ENCODE measurements around the gene PCDHGB5.
"Not testable (repeated sequence)": the region's sequence is repeated elsewhere in the genome, so short reads cannot be mapped to it uniquely, and the experiment has no call there.

PCDHGB5 gene

GRCh38 chr5:141413540-141414069 is 15.9 kb downstream of the PCDHGB5 start:
- H3K27me3 ChIP-seq (ENCODE audit: control insufficient read depth, insufficient read depth, low read length, poor library complexity, severe bottlenecking): no peaks in the 10 kb centered on the region
- peaks cover 13% of the 10 kb centered on the region for H3K9me3 ChIP-seq (ENCODE audit: control insufficient read depth, low read length)
- H3K4me3 ChIP-seq (ENCODE audit: insufficient read depth, low read depth, low read length): peak overlapping the region; percentile 46
- no peak overlapping the region for H3K27ac ChIP-seq (ENCODE audit: insufficient read depth, low read depth, low read length, poor library complexity, severe bottlenecking)
- peaks cover 53% of the 10 kb centered on the region for H3K36me3 ChIP-seq (ENCODE audit: control insufficient read depth, insufficient read depth, low read length)
- H3K4me1 ChIP-seq (ENCODE audit: control insufficient read depth, insufficient read depth, low read length): no peaks in the 10 kb centered on the region
- 60 to 65% methylated on average over 25 of the region's 25 CpGs for WGBS, 2 experiments

GRCh38 chr5:141414548-141415274 is 17.0 kb downstream of the PCDHGB5 start:
- Histone ChIP-seq H3K9me3 (ENCODE audit: control insufficient read depth, low read length) (peaks cover 11% of the 10 kb centered on the region), H3K36me3 (ENCODE audit: control insufficient read depth, insufficient read depth, low read length) (peaks cover 50% of the 10 kb centered on the region)
- H3K27me3 ChIP-seq (ENCODE audit: control insufficient read depth, insufficient read depth, low read length, poor library complexity, severe bottlenecking); H3K4me3 ChIP-seq (ENCODE audit: insufficient read depth, low read depth, low read length); H3K4me1 ChIP-seq (ENCODE audit: control insufficient read depth, insufficient read depth, low read length); H3K27ac ChIP-seq (ENCODE audit: insufficient read depth, low read depth, low read length, poor library complexity, severe bottlenecking): not testable (repeated sequence)
- 95 to 97% methylated on average over 46 of the region's 46 CpGs for WGBS, 2 experiments

- H3K27me3 ChIP-seq (ENCODE audit: control insufficient read depth, insufficient read depth, low read length, poor library complexity, severe bottlenecking); H3K4me1 ChIP-seq (ENCODE audit: control insufficient read depth, insufficient read depth, low read length); H3K4me3 ChIP-seq (ENCODE audit: insufficient read depth, low read depth, low read length); H3K27ac ChIP-seq (ENCODE audit: insufficient read depth, low read depth, low read length, poor library complexity, severe bottlenecking): not testable (repeated sequence)
- Histone ChIP-seq H3K36me3 (ENCODE audit: control insufficient read depth, insufficient read depth, low read length) (peaks cover 48% of the 10 kb centered on the region), H3K9me3 (ENCODE audit: control insufficient read depth, low read length) (peaks cover 11% of the 10 kb centered on the region)
- 96% methylated on average over 24 of the region's 24 CpGs for WGBS, 2 experiments
Measured at GRCh38 chr5:141415275-141415618, 17.5 kb downstream of the PCDHGB5 start.

GRCh38 chr5:141417494-141418172 is 19.9 kb downstream of the PCDHGB5 start, which contains the start of gene PCDHGB7:
Gene PCDHGB7 (plus strand): TSS chr5:141417677. CDS start chr5:141417860, 183 bp downstream.
- H3K4me1 ChIP-seq (ENCODE audit: control insufficient read depth, insufficient read depth, low read length); H3K27ac ChIP-seq (ENCODE audit: insufficient read depth, low read depth, low read length, poor library complexity, severe bottlenecking); H3K27me3 ChIP-seq (ENCODE audit: control insufficient read depth, insufficient read depth, low read length, poor library complexity, severe bottlenecking): not testable (repeated sequence)
- peak within 1 kb of the TSS; percentile 24 for H3K4me3 ChIP-seq (ENCODE audit: insufficient read depth, low read depth, low read length)
- WGBS, 2 experiments: 54 to 60% methylated on average over 45 to 46 of the region's 47 CpGs
- H3K36me3 ChIP-seq (ENCODE audit: control insufficient read depth, insufficient read depth, low read length): peaks cover 64% of the 10 kb centered on the region
- peaks cover 22% of the 10 kb centered on the region for H3K9me3 ChIP-seq (ENCODE audit: control insufficient read depth, low read length)

- Histone ChIP-seq H3K27ac (ENCODE audit: insufficient read depth, low read depth, low read length, poor library complexity, severe bottlenecking) (no peak overlapping the region), H3K4me1 (ENCODE audit: control insufficient read depth, insufficient read depth, low read length) (no peaks in the 10 kb centered on the region), H3K4me3 (ENCODE audit: insufficient read depth, low read depth, low read length) (no peak overlapping the region), H3K36me3 (ENCODE audit: control insufficient read depth, insufficient read depth, low read length) (peaks cover 58% of the 10 kb centered on the region), H3K9me3 (ENCODE audit: control insufficient read depth, low read length) (peaks cover 22% of the 10 kb centered on the region), H3K27me3 (ENCODE audit: control insufficient read depth, insufficient read depth, low read length, poor library complexity, severe bottlenecking) (no peaks in the 10 kb centered on the region)
- 96 to 97% methylated on average over 74 of the region's 74 CpGs for WGBS, 2 experiments
Measured at GRCh38 chr5:141419074-141419880, 21.5 kb downstream of the PCDHGB5 start.

- H3K4me1 ChIP-seq (ENCODE audit: control insufficient read depth, insufficient read depth, low read length): no peaks in the 10 kb centered on the region
- no peaks in the 10 kb centered on the region for H3K27me3 ChIP-seq (ENCODE audit: control insufficient read depth, insufficient read depth, low read length, poor library complexity, severe bottlenecking)
- peaks cover 20% of the 10 kb centered on the region for H3K9me3 ChIP-seq (ENCODE audit: control insufficient read depth, low read length)
- 91 to 92% methylated on average over 42 of the region's 42 CpGs for WGBS, 2 experiments
- H3K27ac ChIP-seq (ENCODE audit: insufficient read depth, low read depth, low read length, poor library complexity, severe bottlenecking): no peak within 1 kb of the TSS
- H3K4me3 ChIP-seq (ENCODE audit: insufficient read depth, low read depth, low read length): no peak within 1 kb of the TSS
- H3K36me3 ChIP-seq (ENCODE audit: control insufficient read depth, insufficient read depth, low read length): peaks cover 46% of the 10 kb centered on the region
Measured at GRCh38 chr5:141420855-141421488, 23.2 kb downstream of the PCDHGB5 start, which contains the start of gene PCDHGA11. Gene PCDHGA11 (plus strand): TSS chr5:141421051. CDS start chr5:141421228, 177 bp downstream.

GRCh38 chr5:141421489-141421855 is 23.7 kb downstream of the PCDHGB5 start:
- WGBS, 2 experiments: 94% methylated on average over 13 of the region's 13 CpGs
- Histone ChIP-seq H3K27me3 (ENCODE audit: control insufficient read depth, insufficient read depth, low read length, poor library complexity, severe bottlenecking) (no peaks in the 10 kb centered on the region), H3K4me1 (ENCODE audit: control insufficient read depth, insufficient read depth, low read length) (no peaks in the 10 kb centered on the region), H3K27ac (ENCODE audit: insufficient read depth, low read depth, low read length, poor library complexity, severe bottlenecking) (no peak overlapping the region), H3K4me3 (ENCODE audit: insufficient read depth, low read depth, low read length) (no peak overlapping the region), H3K36me3 (ENCODE audit: control insufficient read depth, insufficient read depth, low read length) (peaks cover 47% of the 10 kb centered on the region), H3K9me3 (ENCODE audit: control insufficient read depth, low read length) (peaks cover 20% of the 10 kb centered on the region)

- Histone ChIP-seq H3K27ac (ENCODE audit: insufficient read depth, low read depth, low read length, poor library complexity, severe bottlenecking) (no peak overlapping the region), H3K27me3 (ENCODE audit: control insufficient read depth, insufficient read depth, low read length, poor library complexity, severe bottlenecking) (no peaks in the 10 kb centered on the region), H3K4me1 (ENCODE audit: control insufficient read depth, insufficient read depth, low read length) (no peaks in the 10 kb centered on the region), H3K36me3 (ENCODE audit: control insufficient read depth, insufficient read depth, low read length) (peaks cover 57% of the 10 kb centered on the region), H3K9me3 (ENCODE audit: control insufficient read depth, low read length) (peaks cover 29% of the 10 kb centered on the region), H3K4me3 (ENCODE audit: insufficient read depth, low read depth, low read length) (no peak overlapping the region)
- WGBS, 2 experiments: 97 to 98% methylated on average over 42 of the region's 42 CpGs
Measured at GRCh38 chr5:141422742-141423291, 25.1 kb downstream of the PCDHGB5 start.

- WGBS, 2 experiments: 97 to 98% methylated on average over 53 of the region's 53 CpGs
- Histone ChIP-seq H3K4me3 (ENCODE audit: insufficient read depth, low read depth, low read length) (no peak overlapping the region), H3K36me3 (ENCODE audit: control insufficient read depth, insufficient read depth, low read length) (peaks cover 49% of the 10 kb centered on the region), H3K9me3 (ENCODE audit: control insufficient read depth, low read length) (peaks cover 20% of the 10 kb centered on the region), H3K27ac (ENCODE audit: insufficient read depth, low read depth, low read length, poor library complexity, severe bottlenecking) (no peak overlapping the region), H3K27me3 (ENCODE audit: control insufficient read depth, insufficient read depth, low read length, poor library complexity, severe bottlenecking) (no peaks in the 10 kb centered on the region), H3K4me1 (ENCODE audit: control insufficient read depth, insufficient read depth, low read length) (no peaks in the 10 kb centered on the region)
Measured at GRCh38 chr5:141427783-141428426, 30.2 kb downstream of the PCDHGB5 start.
